GM21717 (cell line): ENCODE measurements around the gene PPA1.
"Not testable (repeated sequence)": the region's sequence is repeated elsewhere in the genome, so short reads cannot be mapped to it uniquely, and the experiment has no call there.

Source experiments
- ATAC-seq: cut with Tn5 transposase; IDR thresholded peaks from one replicate; pipeline ENCODE4 v1.9.1; 2021; ENCODE audit warnings: mild to moderate bottlenecking, moderate library complexity; ENCODE audit not compliant: unreplicated experiment

The PPA1 gene

DNA sequence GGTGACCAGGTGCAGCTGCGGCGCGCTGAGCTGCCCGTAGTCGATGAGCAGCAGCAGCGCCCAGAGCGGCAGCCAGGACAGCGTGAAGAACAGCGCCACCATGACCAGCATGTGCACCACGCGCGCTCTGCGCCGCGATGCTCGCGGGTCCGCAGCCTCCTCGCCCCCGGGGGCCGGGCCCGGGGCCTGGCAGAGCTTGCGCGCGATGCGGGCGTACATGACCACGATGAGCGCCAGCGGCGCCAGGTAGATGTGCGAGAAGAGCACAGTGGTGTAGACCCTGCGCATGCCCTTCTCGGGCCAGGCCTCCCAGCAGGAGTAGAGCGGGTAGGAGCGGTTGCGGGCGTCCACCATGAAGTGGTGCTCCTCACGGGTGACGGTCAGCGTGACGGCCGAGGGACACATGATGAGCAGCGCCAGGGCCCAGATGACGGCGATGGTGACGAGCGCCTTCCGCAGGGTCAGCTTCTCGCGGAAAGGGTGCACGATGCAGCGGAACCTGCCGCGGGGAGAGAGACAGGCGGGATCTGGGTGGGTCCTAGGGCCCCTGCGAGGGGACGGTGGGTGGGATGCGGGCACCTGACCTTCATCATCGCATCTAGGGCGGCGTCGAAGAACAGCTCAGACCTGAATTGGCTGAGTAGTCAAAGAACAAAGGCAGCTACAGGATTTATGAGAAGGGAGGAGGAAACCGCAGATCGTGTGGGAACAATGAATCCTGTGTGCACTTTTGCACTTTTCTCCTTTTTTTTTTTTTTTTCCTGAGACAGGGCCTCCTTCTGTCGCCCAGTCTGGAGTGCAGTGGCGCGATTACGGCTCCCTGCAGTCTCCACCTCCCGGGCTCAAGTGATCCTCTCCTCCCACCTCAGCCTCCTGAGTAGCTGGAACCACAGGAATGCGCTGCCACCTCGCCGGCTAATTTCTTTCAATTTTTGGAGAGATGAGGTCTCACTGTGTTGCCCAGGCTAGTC lies 22.4 kb upstream of the PPA1 start:
- ATAC-seq: no peak

DNA sequence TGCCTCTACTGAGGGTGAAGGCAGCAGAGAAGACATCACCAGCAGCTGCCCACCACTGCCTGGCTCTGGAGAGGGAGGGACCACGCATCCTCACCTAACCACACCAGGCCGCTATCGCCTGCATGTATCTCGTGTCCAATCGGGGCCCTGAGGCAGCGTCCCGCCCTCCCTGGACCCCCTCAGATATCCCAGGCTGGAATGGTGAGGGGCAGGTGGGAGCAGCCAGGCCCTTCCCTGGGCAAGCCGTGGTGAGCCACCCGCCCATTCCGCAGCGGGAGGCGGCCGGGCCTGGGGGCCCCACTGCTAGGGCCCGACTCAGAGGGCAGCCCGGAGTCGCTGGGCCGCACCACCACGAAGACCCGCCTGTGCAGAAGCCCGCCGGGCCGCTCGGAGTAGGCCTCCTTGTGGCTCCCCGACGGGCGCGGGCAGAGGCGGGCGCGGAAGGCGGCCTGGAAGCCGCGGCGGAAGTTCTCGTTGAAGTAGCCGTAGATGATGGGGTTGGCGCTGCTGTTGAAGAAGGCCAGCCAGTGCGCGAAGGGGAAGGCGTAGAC lies 21.6 kb upstream of the PPA1 start:
- no peak for ATAC-seq

DNA sequence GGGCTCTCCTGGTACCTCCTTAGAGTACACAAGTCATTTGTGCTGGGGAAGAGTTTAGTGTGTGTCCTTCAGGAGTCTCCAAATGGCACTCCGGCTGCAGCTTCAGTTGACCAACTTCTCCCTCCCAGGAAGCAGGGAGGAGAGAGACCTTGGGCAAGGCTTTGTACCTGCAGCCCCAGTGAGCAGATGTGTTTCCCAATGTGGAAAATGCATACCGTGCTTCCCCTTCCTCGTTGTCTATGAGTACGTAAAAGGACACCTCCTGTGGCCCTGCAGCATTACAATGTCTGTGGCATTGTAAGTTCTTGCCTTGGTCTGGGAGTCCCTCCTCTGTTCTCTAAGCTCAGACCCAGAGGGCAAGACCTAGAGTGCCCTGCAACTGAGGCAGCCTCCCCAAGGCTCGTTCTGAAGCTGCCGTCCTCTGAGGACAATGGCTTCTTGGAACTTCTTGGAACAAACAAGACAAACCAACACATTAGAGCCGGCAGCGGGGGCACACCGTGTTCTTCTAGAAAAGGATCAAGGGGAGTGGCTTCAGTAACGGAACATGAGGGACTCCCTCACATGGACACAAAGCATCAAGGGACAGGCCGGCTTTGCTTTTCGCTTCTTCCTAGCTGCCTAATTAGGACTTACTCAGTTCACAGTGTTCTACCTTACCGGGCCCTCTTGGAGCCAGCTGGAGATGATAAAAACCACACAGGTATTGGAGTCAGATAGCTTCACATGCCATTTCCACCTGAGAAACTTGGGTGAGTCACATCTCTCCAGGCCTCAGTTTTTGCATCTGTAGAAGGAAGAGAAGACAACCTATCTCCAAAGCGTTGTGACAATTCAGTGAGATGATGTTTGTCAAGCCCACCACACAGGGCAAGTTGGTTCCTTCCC lies 20.9 kb upstream of the PPA1 start:
- ATAC-seq: no peak

DNA sequence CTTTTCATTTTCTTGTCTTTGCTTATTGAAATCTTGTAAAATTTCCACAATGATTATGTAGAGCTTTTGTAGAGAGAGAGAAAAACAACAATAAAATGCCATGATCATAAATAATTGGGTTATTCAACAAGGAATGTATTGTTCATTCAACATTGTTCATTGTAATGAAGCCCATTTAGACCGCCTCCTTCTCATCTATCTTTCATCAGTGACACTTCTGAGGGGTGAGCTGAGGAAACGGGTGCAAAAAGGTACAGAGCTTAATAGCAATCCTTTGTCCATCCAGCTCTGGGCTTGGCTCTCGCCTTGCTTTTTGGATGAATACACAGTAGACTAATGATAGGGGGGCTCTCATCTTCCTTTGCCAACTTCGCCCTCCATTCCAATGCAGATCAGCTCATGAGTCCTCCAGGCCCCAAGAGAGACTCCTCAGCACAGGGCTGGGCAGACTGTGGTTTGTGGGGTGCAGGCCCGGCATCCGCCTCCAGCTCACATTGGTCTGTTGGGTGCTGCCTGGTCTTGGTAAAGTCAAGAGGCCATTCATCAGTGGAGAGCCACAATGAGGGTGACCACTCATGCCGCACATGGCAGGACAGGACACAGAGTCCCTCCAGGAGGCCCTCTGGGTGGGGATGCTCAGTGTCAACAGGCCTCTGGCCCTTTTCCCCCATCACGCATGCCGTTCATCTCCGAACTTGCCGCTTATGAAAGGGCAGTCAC lies 17.9 kb upstream of the PPA1 start:
- no peak for ATAC-seq

DNA sequence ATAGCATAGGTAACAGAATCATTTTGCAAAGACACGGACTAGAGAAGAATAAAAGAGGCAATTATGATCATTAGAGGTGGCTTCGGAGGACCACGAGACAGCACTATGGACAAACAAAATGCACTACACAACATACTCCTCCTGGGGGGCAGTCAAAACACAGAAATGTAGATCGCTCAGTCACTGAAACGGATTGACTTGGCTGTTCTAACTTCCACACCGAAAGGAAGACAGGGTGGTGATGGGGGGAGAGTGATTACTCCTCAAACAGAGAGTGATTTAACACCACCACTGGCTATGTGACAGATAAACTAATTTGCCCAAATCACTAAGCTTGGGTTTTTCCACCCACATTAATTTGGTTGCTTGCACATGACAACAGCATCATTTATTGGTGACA lies 14.1 kb upstream of the PPA1 start:
- ATAC-seq: no peak

DNA sequence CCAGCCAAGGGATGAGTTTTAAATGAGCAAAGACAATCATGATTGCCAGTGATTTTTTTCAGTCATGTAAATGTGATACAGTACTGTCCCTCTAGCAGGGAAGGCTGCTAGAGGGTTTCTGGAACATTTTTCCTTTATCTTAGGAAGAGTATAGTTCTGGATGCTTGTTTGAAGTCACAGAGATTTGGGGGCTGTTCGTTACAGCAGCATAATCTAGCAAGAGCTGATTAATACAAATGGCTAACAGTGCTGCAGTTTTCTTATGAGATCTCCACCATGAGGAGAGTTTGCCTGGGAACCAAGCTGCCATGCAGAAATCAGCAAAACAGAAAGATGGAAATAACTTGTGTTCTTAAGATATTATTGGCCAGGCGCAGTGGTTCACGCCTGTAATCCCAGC lies 7.9 kb upstream of the PPA1 start:
- ATAC-seq: no peak

DNA sequence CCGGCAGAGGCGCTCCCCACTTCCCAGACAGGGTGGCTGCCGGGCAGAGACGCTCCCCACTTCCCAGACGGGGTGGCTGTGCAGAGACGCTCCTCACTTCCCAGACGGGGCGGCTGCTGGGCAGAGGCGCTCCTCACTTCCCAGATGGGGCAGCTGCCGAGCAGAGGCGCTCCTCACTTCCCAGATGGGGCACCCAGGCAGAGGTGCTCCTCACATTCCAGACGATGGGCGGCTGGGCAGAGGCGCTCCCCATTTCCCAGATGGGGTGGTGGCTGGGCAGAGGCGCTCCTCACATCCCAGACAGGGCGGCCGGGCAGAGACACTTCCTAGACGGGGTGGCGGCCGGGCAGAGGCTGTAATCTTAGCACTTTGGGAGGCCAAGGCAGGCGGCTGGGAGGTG lies 6.8 kb upstream of the PPA1 start:
- not testable (repeated sequence) for ATAC-seq

DNA sequence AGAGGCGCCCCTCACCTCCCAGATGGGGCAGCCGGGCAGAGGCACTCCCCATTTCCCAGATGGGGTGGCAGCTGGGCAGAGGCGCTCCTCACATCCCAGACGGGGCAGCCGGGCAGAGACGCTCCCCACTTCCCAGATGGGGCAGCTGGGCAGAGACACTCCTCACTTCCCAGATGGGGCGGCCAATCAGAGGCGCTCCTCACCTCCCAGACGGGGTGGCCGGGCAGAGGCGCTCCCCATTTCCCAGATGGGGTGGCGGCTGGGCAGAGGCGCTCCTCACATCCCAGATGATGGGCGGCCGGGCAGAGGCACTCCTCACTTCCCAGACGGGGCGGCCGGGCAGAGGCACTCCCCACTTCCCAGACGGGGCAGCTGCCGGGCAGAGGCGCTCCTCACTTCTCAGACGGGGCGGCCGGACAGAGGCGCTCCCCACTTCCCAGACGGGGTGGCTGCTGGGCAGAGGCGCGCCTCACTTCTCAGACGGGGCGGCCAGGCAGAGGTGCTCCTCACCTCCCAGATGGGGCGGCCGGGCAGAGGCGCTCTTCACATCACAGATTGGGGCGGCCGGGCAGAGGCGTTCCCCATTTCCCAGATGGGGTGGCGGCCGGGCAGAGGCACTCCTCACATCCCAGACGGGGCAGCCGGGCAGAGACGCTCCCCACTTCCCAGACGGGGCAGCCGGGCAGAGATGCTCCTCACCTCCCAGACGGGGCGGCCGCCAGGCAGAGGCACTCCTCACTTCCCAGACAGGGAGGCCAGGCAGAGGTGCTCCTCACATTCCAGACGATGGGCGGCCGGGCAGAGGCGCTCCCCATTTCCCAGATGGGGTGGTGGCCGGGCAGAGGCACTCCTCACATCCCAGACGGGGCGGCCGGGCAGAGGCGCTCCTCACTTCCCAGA lies 6.1 kb upstream of the PPA1 start:
- ATAC-seq: not testable (repeated sequence)

DNA sequence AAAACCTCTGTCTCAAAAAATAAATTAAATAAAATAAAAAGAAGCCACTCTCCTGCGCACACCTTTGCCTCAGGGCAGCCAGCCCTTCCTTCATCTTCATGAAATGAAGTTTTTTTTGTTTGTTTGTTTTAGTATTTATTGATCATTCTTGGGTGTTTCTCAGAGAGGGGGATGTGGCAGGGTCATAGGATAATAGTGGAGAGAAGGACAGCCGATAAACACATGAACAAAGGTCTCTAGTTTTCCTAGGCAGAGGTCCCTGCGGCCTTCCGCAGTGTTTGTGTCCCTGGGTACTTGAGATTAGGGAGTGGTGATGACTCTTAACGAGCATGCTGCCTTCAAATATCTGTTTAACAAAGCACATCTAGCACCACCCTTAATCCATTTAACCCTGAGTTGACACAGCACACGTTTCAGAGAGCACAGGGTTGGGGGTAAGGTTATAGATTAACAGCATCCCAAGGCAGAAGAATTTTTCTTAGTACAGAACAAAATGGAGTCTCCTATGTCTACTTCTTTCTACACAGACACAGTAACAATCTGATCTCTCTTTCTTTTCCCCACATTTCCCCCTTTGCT lies 4.8 kb upstream of the PPA1 start:
- not testable (repeated sequence) for ATAC-seq

DNA sequence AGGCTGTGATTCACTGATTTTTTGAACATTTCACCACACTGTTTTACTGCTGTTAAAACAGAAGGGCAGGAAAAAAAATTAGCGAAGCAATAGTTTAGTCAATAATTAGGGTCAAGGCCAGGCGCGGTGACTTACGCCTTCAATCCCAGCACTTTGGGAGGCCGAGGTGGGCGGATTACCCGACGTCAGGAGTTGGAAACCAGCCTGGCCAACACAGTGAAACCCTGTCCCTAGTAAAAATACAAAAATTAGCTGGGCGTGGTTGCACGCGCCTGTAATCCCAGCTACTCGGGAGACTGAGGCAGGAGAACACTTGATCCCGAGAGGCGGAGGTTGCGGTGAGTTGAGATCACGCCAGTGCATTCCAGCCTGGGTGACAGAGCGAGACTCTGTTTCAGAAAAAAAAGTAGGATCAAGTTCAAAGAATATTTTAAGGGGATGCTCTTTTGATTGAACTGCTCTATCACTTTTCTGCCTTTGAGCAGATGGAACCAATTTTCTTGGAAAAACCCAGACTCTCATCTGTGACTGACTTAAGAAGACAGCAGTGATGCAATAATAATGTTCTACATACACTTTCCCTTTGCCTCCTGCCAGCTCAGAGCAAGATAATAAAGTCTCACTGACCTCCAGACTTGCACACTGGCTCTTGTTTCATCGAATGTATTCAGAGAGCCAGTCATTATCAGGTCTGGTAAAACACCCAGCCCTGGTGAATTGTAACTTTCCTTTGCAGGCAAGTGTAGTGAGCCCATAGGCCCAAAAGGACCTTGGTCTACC lies 1.6 kb upstream of the PPA1 start:
- no peak for ATAC-seq

DNA sequence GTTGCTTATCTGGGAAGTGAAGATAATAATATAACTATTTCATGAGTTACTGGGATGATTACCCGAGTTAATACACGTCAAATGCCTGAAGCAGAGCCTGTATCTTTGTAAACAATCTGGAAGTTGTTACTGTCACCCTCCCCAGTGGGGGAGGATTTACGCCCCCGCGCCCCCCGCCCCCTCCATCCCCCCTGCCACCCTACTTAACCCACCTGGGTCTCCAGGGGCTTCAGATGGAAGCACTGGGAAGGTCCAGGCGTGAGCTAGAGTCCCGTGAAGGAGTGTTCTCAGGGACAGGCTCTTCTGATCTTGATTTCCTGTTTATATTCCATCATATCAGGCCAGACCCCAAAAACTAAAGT lies 691 bp upstream of the PPA1 start:
- no peak for ATAC-seq

DNA sequence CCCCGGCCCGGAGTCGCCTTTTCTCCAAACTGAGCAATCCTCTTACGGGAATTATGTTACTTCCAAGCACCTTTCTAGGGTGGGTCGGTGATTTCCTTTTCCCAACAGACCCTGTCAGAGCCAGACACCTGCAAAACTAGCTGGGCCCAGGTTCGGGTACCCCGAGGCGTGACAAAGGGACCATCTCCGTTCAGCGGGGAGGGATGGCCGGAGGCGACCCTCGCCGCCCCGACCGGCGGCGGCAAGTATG lies 445 bp downstream of the PPA1 start:
- ATAC-seq: no peak

DNA sequence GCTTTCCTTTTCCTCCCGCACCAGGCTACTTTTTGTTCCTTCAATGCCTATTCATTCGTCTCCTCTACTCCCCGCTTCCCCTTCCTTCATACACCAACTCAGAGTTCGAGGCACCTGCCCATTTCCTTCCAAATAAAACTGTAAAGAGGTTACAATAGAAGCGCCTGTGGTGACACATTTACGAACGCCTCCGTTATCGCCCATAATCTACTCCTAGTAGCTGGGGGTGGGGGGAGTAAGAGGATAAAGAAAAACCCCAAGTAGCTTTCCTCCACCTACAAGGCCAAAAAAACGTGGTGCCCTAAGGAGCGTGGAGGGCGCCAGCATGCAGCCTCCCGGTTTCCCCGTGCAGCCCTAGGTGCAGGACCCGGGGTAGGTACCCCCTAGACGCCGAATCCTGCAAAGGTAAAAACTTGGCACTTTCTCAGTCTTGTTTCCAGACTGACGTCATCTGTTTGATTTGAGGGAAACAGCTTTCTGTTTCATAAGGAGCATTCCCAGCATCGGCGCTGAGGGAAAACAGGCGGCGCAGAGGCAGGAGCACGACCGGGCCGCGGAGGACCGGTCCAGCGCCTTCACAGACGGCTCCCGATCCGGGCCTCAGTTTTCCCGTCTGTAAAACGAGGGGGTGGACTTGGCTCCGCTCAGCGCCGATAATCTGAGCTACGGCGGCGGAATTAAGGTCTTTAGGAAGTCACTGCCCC lies 922 bp downstream of the PPA1 start:
- peak; percentile 7 for ATAC-seq

DNA sequence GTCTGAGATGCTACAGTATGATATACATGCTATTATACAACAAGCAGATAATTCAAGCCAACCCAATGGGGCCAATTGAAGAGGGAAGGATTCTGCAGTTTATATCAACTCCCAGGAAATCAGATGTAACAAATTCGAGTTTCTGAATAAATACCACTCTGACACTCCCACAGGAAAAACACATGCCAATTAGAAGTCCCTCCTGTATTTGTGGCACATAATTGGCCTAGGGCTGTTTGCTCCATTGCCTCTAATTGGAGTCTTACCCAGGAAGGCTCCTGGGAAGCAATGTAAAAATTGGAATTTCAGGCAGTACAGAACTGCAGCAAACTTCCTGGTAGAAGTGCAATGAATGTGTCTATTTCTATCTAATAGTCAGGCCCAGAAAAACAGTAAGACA lies 4.7 kb downstream of the PPA1 start:
- no peak for ATAC-seq

DNA sequence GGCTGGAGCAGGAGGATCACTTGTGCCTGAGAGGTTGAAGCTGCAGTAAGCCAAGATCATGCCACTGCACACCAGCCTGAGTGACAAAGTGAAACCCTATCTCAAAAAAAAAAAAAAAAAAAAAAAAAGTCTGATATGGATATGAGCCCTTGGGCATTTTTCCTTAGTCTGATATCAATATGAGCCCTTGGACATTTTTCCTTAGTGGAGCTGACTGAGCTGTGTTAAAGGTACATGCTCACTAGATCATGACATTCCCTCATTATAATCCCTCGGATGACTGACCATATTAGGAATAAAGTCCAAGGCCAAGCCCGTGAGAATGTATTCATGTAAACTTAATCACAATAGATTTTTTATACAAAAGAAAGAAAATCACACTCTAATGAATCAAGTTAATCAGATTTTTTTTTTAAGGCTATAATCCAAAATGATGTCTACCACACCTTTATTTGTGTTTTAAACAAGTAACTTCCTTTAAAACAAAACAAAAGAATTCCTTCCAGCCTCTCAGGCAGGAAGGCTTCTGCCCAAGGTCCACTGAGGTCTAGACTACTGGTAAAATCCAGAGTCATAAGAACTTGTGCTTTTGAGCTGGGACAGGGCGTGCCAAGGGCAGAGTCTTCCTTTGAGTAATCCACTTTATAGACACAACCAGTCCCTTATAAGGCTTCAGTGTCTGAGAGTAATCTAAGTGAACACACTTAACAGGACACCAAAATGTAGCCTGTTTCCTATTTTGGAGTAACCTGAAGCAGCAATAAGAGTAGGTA lies 5.5 kb downstream of the PPA1 start:
- no peak for ATAC-seq

DNA sequence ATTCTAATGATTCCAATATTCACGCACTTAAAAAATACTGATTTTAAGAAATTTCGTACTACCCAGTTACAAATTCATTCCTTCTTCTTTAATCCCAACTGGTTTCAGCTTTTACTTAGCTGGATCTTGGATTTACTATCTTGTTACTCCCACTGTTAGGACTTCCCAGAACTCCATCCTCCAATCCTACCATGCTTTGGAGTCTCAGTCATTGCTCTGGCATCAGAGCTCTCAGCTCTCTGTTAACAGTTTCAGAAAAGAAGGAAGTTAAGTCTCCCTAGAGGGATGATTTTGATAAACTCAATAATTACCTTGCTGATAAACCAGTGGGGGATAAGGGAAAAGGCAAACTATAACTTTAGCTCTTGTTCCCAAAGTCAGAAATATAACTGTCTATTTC lies 9.5 kb downstream of the PPA1 start:
- no peak for ATAC-seq

DNA sequence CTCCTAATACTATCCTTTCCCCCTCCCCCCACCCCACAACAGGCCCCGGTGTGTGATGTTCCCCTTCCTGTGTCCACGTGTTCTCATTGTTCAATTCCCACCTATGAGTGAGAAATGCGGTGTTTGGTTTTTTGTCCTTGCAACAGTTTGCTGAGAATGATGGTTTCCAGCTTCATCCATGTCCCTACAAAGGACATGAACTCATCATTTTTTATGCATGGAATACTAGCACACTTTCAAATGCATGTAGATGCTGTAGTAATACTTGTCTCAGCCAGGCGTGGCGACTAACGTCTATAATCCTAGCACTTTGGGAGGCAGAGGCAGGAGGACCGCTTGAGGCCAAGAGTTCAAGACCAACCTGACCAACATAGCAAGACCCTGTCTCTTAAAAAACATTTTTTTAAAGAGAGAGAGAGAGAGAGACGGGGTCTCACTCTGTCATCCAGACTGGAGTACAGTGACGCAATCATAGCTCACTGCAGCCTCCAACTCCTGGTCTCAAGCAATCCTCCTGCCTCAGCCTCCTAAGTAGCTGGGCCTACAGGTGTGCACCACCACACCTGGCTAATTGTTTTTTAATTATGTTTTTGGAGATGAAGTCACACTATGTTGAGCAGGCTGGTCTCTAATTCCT lies 10.3 kb downstream of the PPA1 start:
- ATAC-seq: not testable (repeated sequence)
